ENCODE results near the gene CDC20B.

Gene CDC20B

DNA sequence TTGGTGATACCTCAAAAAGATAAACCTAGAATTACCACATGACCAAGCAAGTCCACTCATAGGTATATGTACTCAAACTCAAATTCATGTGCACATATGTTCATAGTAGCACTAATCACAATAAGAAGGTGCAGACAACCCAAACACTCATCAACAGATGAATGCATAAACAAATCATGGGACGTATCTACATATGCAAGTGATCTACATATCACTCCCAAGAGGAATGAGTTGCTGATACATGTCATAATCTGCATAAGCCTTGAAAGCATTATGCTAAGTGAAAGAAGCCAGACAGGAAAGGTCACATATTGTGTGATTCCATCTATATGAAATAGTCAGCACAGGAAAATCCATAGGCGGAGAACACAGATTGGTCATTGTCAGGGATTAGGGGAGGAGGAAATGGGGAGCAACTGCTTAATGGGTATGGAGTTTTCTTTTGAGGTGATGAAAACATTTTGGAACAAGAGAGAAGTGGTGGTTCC, 23.6 kb downstream of the CDC20B start:
- POLR2A ChIA-PET = no interaction called here

DNA sequence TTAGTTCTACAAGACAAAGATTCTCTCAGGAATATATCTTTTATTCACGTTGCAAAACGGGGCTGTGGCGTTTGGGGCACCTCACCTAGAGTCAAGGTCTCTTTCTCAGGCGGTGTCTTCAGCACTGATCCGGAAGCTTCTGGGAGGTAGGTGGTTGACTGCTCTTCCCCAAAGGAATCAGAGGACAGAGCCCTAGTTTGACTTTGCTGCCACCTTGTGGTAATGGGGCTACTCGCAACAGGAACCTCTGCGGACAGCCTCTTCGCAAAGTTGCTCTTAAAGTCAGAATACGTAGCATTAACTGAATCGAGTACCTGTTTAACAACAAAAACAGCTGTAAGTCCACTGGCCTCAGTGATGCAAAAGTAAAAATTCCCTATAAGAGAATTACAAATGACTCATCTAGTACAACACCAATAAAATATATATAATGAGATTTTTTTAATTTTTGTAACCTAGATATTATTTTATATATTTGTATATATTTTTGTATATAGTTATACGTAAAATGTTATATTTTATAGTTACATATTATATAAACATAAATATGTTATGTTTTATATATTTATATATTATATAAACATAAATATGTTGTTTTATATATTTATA, 26.3 kb downstream of the CDC20B start:
- ChIA-PET CTCF (interaction anchor here (0.7 to 1.8 kb wide), 14 partner anchors 11 to 630 kb away, joined by 3 to 23 read pairs (median 4); no protein-coding TSS in a partner anchor), POLR2A (no interaction called here)
- TF ChIP-seq, protein P1, sequence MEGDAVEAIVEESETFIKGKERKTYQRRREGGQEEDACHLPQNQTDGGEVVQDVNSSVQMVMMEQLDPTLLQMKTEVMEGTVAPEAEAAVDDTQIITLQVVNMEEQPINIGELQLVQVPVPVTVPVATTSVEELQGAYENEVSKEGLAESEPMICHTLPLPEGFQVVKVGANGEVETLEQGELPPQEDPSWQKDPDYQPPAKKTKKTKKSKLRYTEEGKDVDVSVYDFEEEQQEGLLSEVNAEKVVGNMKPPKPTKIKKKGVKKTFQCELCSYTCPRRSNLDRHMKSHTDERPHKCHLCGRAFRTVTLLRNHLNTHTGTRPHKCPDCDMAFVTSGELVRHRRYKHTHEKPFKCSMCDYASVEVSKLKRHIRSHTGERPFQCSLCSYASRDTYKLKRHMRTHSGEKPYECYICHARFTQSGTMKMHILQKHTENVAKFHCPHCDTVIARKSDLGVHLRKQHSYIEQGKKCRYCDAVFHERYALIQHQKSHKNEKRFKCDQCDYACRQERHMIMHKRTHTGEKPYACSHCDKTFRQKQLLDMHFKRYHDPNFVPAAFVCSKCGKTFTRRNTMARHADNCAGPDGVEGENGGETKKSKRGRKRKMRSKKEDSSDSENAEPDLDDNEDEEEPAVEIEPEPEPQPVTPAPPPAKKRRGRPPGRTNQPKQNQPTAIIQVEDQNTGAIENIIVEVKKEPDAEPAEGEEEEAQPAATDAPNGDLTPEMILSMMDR (IDR thresholded peaks at IDR 0.05; ENCODE audit: control extremely low read depth, extremely low read depth, low read depth, missing control alignments) = peak; percentile 89
- DNase-seq (ENCODE audit: extremely low spot score) = peak; percentile 66

More for the DNA sequence above, 23.6 kb downstream of the CDC20B start:
- TF ChIP-seq, protein P1 (IDR thresholded peaks at IDR 0.05; ENCODE audit: control extremely low read depth, extremely low read depth, low read depth, missing control alignments) = no peak
- CTCF ChIA-PET = no interaction called here
- DNase-seq (ENCODE audit: extremely low spot score) = no peak

DNA sequence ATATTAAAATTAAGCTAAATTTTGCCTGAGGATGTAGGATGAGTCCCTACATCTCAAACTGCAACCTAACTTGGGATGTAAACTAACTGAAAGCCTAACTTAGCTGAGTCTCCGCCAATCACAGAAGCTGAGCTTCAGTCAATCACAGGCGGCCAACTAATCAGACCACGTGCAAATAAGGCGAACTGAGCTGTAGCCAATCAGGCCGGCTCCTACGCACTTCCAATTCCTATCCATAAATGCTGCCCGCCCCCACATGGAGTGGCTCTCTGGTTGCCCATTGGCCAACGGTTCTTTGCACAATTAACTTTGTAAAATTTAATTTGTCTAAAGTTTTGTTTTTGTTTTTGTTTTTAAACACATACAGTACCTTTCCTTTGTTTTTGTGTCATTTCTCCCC, 26.9 kb downstream of the CDC20B start:
- POLR2A ChIA-PET = no interaction called here
- CTCF ChIA-PET = interaction anchor here (0.7 to 1.8 kb wide), 14 partner anchors 10 to 630 kb away, joined by 3 to 23 read pairs (median 4); no protein-coding TSS in a partner anchor
- TF ChIP-seq, protein P1 (IDR thresholded peaks at IDR 0.05; ENCODE audit: control extremely low read depth, extremely low read depth, low read depth, missing control alignments) = no peak
- DNase-seq (ENCODE audit: extremely low spot score) = no peak

DNA sequence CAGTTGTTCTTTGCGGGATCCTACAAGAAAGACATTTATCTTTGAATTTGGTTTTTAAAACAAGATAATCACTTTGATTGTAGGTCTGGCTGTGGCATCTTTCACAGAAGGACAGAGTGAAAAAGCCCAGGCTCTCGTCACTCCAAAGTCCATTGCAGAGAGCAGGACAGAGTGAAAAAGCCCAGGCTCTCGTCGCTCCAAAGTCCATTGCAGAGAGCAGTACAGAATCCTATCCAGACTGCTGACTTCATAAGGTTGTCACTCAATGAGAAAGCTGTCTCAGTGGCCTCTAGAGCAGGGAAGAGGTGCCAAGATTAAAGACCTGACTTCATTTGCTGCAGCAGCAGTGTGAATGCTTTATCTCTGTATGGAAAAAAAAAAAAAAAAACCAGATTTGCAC, 29.4 kb downstream of the CDC20B start:
- no peak for DNase-seq (ENCODE audit: extremely low spot score)
- ChIA-PET CTCF (no interaction called here), POLR2A (no interaction called here)
- TF ChIP-seq, protein P1 (IDR thresholded peaks at IDR 0.05; ENCODE audit: control extremely low read depth, extremely low read depth, low read depth, missing control alignments) = no peak

DNA sequence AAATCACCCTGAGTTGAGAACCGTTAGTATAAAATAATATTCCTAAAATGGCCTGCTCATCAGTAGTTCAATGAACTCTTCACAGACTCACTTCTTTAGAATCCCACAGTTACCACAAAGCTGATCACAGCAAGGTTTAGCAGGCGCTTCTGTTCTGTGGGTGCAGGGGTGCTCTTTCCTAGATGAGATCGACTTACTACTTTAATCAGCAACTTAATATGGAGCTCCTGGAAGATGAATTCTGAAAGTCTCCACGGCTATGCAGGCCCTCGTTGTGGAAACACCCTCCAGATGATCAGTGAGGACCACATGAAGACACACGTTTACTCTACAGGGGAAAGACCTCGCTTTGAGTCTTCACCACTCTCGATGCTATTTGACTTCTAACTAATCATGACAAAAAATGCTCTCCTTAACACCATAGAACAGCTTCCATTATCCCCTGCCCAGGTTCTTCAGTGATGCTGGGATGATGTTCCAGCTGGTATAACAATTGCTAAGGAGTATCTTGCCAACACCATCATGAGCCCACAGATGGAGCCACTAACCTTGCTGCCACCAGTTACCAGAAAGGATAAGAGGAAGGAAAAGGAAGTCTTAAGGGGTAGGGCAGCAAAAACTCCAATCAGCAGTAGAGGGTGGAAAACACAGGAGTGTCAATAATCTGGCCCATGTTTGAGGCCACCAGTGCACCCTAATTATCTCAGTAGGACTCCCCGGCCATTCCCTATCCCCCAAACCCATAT, 30.9 kb downstream of the CDC20B start:
- POLR2A ChIA-PET = no interaction called here
- no peak for DNase-seq (ENCODE audit: extremely low spot score)
- CTCF ChIA-PET = interaction anchor here (1.5 to 1.7 kb wide), 2 partner anchors 235 to 625 kb away, joined by 4 to 5 read pairs; partner anchors contain the start of gene SNX18
- TF ChIP-seq, protein P1 (IDR thresholded peaks at IDR 0.05; ENCODE audit: control extremely low read depth, extremely low read depth, low read depth, missing control alignments) = no peak

DNA sequence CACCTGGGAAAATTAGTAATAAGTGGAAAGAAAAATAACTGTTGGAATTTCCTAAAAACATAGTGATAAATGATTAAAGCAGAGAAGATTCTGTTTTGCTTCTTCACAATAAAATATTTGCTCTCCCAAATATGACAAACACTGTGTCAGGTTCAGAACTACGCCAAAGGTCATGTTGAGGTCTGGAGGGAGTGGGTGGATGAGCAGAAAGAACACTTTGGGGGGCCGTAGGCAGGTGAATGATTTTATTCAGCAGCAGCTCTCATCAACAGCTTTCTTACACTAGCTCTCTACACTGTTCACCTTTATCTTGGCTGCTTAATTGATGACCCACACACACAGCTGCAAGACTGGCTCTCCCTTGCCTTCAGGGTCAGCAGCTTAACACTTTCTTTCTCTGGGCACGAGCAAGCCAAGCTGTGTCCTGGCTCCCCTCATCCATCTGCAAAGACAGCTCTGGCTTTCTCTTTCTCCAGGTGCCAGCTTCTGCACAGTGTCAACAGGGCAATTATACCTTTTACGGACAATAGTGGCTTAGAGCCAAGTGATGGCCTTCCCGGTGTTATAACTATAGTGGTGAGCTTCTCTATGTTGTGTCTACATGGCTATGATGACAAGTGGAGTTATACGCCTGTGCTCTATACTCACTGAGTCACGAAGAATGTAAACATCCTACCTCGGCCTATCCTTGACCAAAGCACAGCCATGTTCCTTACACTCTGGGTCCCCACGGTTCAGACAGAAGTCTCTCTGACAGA, 31.9 kb downstream of the CDC20B start:
- ChIA-PET POLR2A (no interaction called here), CTCF (interaction anchor here (0.9 to 1.5 kb wide), 2 partner anchors 197 to 624 kb away, joined by 3 to 5 read pairs; partner anchors contain the start of gene SNX18)
- DNase-seq (ENCODE audit: extremely low spot score) = no peak
- TF ChIP-seq, protein P1 (IDR thresholded peaks at IDR 0.05; ENCODE audit: control extremely low read depth, extremely low read depth, low read depth, missing control alignments) = no peak

Measured in GM10248 (cell line).